Endodermal cell (in vitro differentiated cells): ENCODE measurements around the gene ARL8B. TPM values are rescaled to one million over a fixed set of nuclear protein-coding genes. Genes with fewer than 3 reads are reported as not detected.

Source experiments
- DNase-seq: peaks from one replicate; pipeline ENCODE4 v3.0.0-alpha.2; 2017
- H3K27ac ChIP-seq: 2 replicates; pipeline ENCODE4 v1.5.1; 2013; ENCODE audit warnings: mild to moderate bottlenecking, low read depth, low read length, moderate library complexity
- H3K27me3 ChIP-seq: 2 replicates; pipeline ENCODE4 v1.6.1; 2013; ENCODE audit warnings: mild to moderate bottlenecking, low read length, moderate library complexity; ENCODE audit not compliant: insufficient read depth, control insufficient read depth, poor library complexity, severe bottlenecking
- H3K36me3 ChIP-seq: 2 replicates; pipeline ENCODE4 v1.7.0; 2013; ENCODE audit warnings: mild to moderate bottlenecking, low read length, moderate library complexity; ENCODE audit not compliant: control insufficient read depth, insufficient read depth
- H3K4me1 ChIP-seq: one replicate; pipeline ENCODE4 v1.7.0; 2013; ENCODE audit warnings: low read length; ENCODE audit not compliant: control insufficient read depth, insufficient read depth
- H3K4me3 ChIP-seq: 2 replicates; pipeline ENCODE4 v1.5.1; 2013; ENCODE audit warnings: mild to moderate bottlenecking, low read length, moderate library complexity
- H3K9ac ChIP-seq: 2 replicates; pipeline ENCODE4 v1.6.1; 2013; ENCODE audit warnings: mild to moderate bottlenecking, low read length, moderate library complexity; ENCODE audit not compliant: poor library complexity, severe bottlenecking; ENCODE audit errors: extremely low read depth
- H3K9me3 ChIP-seq: 2 replicates; pipeline ENCODE4 v1.6.1; 2013; ENCODE audit warnings: mild to moderate bottlenecking, low read length, moderate library complexity; ENCODE audit not compliant: control insufficient read depth
- H3K27ac Mint-ChIP-seq: 2 replicates; pipeline ENCODE4 v1.8.0; 2020; ENCODE audit warnings: mixed read lengths
- H3K27me3 Mint-ChIP-seq: 2 replicates; pipeline ENCODE4 v1.8.0; 2021; ENCODE audit warnings: mild to moderate bottlenecking, mixed read lengths; ENCODE audit not compliant: insufficient read depth
- H3K36me3 Mint-ChIP-seq: 2 replicates; pipeline ENCODE4 v1.8.0; 2020; ENCODE audit warnings: low read depth, mixed read lengths
- H3K4me1 Mint-ChIP-seq: 2 replicates; pipeline ENCODE4 v1.8.0; 2020; ENCODE audit warnings: mixed read lengths
- H3K4me3 Mint-ChIP-seq: 2 replicates; pipeline ENCODE4 v1.8.0; 2020; ENCODE audit warnings: mild to moderate bottlenecking, moderate library complexity, mixed read lengths
- H3K9me3 Mint-ChIP-seq: 2 replicates; pipeline ENCODE4 v1.8.0; 2020; ENCODE audit warnings: mild to moderate bottlenecking, mixed read lengths
- CTCF ChIP-seq: fragments of 200-600 bp; sonication (generic); conservative IDR thresholded peaks from 2 replicates; pipeline ENCODE4 v1.5.0; 2021; ENCODE audit warnings: antibody characterized with exemption, mild to moderate bottlenecking
- WGBS, 2 experiments: methylation state at CpG; one replicate each; pipeline versions ENCODE4 v1.1.5 to v1.1.7; 2013; ENCODE audit warnings: missing lambda C conversion rate in 2 of 2, mixed read lengths in 1 of 2; ENCODE audit not compliant: insufficient coverage in 1 of 2, insufficient read length in 1 of 2; 5-methylcytosine and 5-hydroxymethylcytosine counted together
- total RNA-seq, 2 donors: library from RNA; stranded (reverse); fragmentation: NEBNext Ultra II Directional in 1 of 2; extraction: Animal tissue kit (Norgen Biotek cat#: 25700) in 1 of 2; gene quantifications; 2 replicates in 1 of 2; 3 replicates in 1 of 2; pipeline ENCODE4 v1.2.1, GENCODE V29; 2021

The ARL8B gene
- total RNA-seq, 2 donors from 2014 or later: 31.2 to 37.3 TPM

DNA sequence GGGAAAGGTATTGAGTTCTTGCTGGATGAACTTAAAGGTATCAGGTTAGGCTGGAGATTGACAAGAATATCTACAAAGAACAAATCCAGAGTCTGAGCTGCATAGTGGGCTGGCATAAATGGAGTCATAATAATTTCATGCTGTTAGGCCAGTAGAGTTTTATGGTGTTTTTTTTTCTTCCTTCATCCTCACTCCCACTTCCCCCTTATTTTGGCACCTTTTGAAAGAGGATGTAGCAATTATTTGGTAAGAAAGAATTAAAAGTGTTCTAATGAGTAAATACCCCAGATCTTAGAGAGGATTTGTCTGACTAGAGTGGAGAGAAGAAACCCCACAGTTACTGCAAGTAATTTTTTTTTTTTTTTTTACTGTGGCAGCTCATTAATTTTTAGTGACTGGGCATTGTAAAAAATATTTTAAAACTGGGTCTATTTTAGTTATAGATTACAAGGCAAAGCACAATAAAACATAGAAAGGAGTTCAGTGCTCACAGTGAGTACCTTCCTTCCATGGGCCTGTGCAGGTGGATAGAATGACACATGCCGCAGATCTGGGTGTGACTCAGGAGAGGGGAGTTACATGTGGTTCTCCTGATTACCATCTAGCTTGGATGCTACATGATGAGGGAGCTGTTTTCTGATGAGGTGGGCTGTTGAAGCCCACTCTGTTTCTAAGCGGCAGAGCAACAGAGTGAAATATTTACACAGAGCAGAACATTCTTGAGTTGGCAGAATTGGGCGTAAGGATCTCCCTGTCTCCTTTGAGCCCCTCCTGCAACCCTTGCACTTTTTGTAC is 70.7 kb downstream of the ARL8B start:
- no peak overlapping the region for H3K9ac ChIP-seq
- no peaks in the 10 kb centered on the region for H3K9me3 ChIP-seq
- WGBS, 2 experiments: 96 to 100% methylated on average over 2 to 3 of the region's 3 CpGs
- H3K4me3 Mint-ChIP-seq: no peak overlapping the region
- H3K4me3 ChIP-seq: no peak overlapping the region
- no peaks in the 10 kb centered on the region for H3K9me3 Mint-ChIP-seq
- H3K27ac Mint-ChIP-seq: peak overlapping the region; percentile 38
- no peak for TF ChIP-seq CTCF
- H3K4me1 ChIP-seq: no peaks in the 10 kb centered on the region
- H3K27ac ChIP-seq: no peak overlapping the region
- DNase-seq: no peak
- H3K27me3 ChIP-seq: no peaks in the 10 kb centered on the region
- peaks cover 40% of the 10 kb centered on the region for H3K4me1 Mint-ChIP-seq
- H3K36me3 ChIP-seq: peaks cover 17% of the 10 kb centered on the region
- peaks cover 33% of the 10 kb centered on the region for H3K36me3 Mint-ChIP-seq
- no peaks in the 10 kb centered on the region for H3K27me3 Mint-ChIP-seq

- Histone ChIP-seq H3K27ac (no peak overlapping the region), H3K4me1 (no peaks in the 10 kb centered on the region), H3K4me3 (no peak overlapping the region), H3K36me3 (peaks cover 24% of the 10 kb centered on the region), H3K9ac (no peak overlapping the region), H3K27me3 (no peaks in the 10 kb centered on the region), H3K9me3 (no peaks in the 10 kb centered on the region)
- Mint-ChIP-seq H3K27me3 (no peaks in the 10 kb centered on the region), H3K9me3 (no peaks in the 10 kb centered on the region), H3K27ac (peak overlapping the region; percentile 32), H3K36me3 (peaks cover 38% of the 10 kb centered on the region), H3K4me1 (peaks cover 41% of the 10 kb centered on the region), H3K4me3 (no peak overlapping the region)
- TF ChIP-seq CTCF: no peak
- WGBS, 2 experiments: 86 to 90% methylated on average over 2 of the region's 2 CpGs
- DNase-seq: no peak
These were observed 72.2 kb downstream of the ARL8B start for GRCh38 chr3:5194341-5194740.

GRCh38 chr3:5194801-5195509 is 72.9 kb downstream of the ARL8B start:
- Mint-ChIP-seq H3K27ac (peak overlapping the region; percentile 32), H3K27me3 (no peaks in the 10 kb centered on the region), H3K4me1 (peaks cover 38% of the 10 kb centered on the region), H3K4me3 (no peak overlapping the region), H3K9me3 (no peaks in the 10 kb centered on the region), H3K36me3 (peaks cover 43% of the 10 kb centered on the region)
- DNase-seq: no peak
- H3K9me3 ChIP-seq: no peaks in the 10 kb centered on the region
- H3K27ac ChIP-seq: no peak overlapping the region
- H3K4me1 ChIP-seq: no peaks in the 10 kb centered on the region
- 93 to 100% methylated on average over 1 to 2 of the region's 2 CpGs for WGBS, 2 experiments
- H3K27me3 ChIP-seq: no peaks in the 10 kb centered on the region
- no peak overlapping the region for H3K9ac ChIP-seq
- H3K4me3 ChIP-seq: no peak overlapping the region
- peaks cover 30% of the 10 kb centered on the region for H3K36me3 ChIP-seq
- no peak for TF ChIP-seq CTCF
